ENCODE data around the gene FRMD1.

Gene FRMD1

GRCh38 chr6:168050881-168051586 lies 28.0 kb downstream of the FRMD1 start:
- TF ChIP-seq CTCF (IDR thresholded peaks at IDR 0.05; ENCODE audit: low read depth, low read length) = peak; percentile 34
- no peak for DNase-seq (ENCODE audit: extremely low read depth, low read depth)

- TF ChIP-seq CTCF (IDR thresholded peaks at IDR 0.05; ENCODE audit: low read depth, low read length) = no peak
- no peak for DNase-seq (ENCODE audit: extremely low read depth, low read depth)
Observed at GRCh38 chr6:168050225-168050880, 28.7 kb downstream of the FRMD1 start.

- DNase-seq (ENCODE audit: extremely low read depth, low read depth) = no peak
- TF ChIP-seq CTCF (IDR thresholded peaks at IDR 0.05; ENCODE audit: low read depth, low read length) = no peak
Observed at GRCh38 chr6:168049706-168050224, 29.2 kb downstream of the FRMD1 start.

- DNase-seq (ENCODE audit: extremely low read depth, low read depth) = no peak
- no peak for TF ChIP-seq CTCF (IDR thresholded peaks at IDR 0.05; ENCODE audit: low read depth, low read length)
Observed at GRCh38 chr6:168049277-168049676, 29.7 kb downstream of the FRMD1 start.

- TF ChIP-seq CTCF (IDR thresholded peaks at IDR 0.05; ENCODE audit: low read depth, low read length) = no peak
- no peak for DNase-seq (ENCODE audit: extremely low read depth, low read depth)
Observed at GRCh38 chr6:168048724-168049025, 30.3 kb downstream of the FRMD1 start.

GRCh38 chr6:168047841-168048723 lies 30.9 kb downstream of the FRMD1 start:
- no peak for TF ChIP-seq CTCF (IDR thresholded peaks at IDR 0.05; ENCODE audit: low read depth, low read length)
- no peak for DNase-seq (ENCODE audit: extremely low read depth, low read depth)

Measured in AG09319 (cell line).